ENCODE measurements around the gene EML3. TPM values are rescaled to one million over a fixed set of nuclear protein-coding genes. Genes with fewer than 3 reads are reported as not detected.
"Not testable (repeated sequence)": the region's sequence is repeated elsewhere in the genome, so short reads cannot be mapped to it uniquely, and the experiment has no call there.

Gene EML3
- total RNA-seq, 2 experiments from 2014 or later: 132 to 133 TPM

GRCh38 chr11:62571493-62571892 is 41.1 kb downstream of the EML3 start:
- H3K4me3 Mint-ChIP-seq: peak overlapping the region; percentile 94
- DNase-seq; H3K9me3 Mint-ChIP-seq (ENCODE audit: low read depth); ATAC-seq; H3K27me3 Mint-ChIP-seq: not testable (repeated sequence)
- peak overlapping the region; percentile 48 for H3K27ac Mint-ChIP-seq
- peaks cover 51% of the 10 kb centered on the region for H3K36me3 Mint-ChIP-seq
- CTCF ChIA-PET: interaction anchor here (1.2 to 7.3 kb wide), 5 partner anchors 12 to 177 kb away, joined by 4 to 60 read pairs (median 44); partner anchors contain the start of gene TUT1
- peaks cover 66% of the 10 kb centered on the region for H3K4me1 Mint-ChIP-seq

GRCh38 chr11:62570903-62571302 is 41.7 kb downstream of the EML3 start:
- H3K27ac Mint-ChIP-seq: peak overlapping the region; percentile 48
- not testable (repeated sequence) for H3K27me3 Mint-ChIP-seq; H3K9me3 Mint-ChIP-seq (ENCODE audit: low read depth); DNase-seq; ATAC-seq
- peaks cover 56% of the 10 kb centered on the region for H3K36me3 Mint-ChIP-seq
- CTCF ChIA-PET: interaction anchor here (1.0 to 7.3 kb wide), 7 partner anchors 12 to 191 kb away, joined by 4 to 60 read pairs (median 9); partner anchors contain the start of gene TUT1
- peak overlapping the region; percentile 28 for H3K4me3 Mint-ChIP-seq
- peaks cover 72% of the 10 kb centered on the region for H3K4me1 Mint-ChIP-seq

GRCh38 chr11:62569611-62570010 is 43.0 kb downstream of the EML3 start:
- Mint-ChIP-seq H3K27ac (peak overlapping the region; percentile 57), H3K27me3 (no peaks in the 10 kb centered on the region), H3K36me3 (peaks cover 58% of the 10 kb centered on the region), H3K4me1 (peaks cover 67% of the 10 kb centered on the region), H3K4me3 (no peak overlapping the region), H3K9me3 (ENCODE audit: low read depth) (no peaks in the 10 kb centered on the region)
- CTCF ChIA-PET: interaction anchor here (1.1 to 7.3 kb wide), 6 partner anchors 10 to 175 kb away, joined by 4 to 60 read pairs (median 26); no protein-coding TSS in a partner anchor
- DNase-seq (no peak), ATAC-seq (no peak)

DNA sequence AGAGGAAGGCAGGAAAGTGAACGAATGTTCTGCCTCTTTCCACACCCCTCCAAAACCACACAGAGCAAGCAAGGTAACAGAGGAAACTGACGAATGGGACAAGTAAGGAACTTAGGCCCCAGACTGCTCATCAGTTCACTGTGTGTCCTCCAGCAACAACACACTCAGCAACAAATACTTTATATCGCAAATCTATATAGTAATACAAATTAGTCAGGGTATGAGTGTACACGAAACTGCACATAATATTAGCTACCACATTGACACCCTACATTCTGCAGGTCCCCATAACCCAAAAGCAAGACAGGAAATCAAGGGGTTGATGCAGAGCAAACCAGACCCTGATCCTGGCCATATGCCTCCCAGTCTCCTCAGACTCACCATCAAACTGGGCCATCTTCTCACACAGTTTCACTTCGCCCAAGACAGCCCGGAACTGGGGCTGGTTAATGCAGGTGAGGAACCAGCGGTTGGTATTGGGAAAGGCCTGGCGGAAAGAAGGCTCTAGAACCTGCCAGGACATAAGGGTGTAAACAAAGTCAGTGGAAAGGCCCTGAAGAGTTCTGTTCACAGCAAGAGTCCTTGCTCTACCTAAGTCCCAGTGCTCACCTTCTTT is 45.4 kb downstream of the EML3 start:
- Mint-ChIP-seq H3K36me3 (peaks cover 57% of the 10 kb centered on the region), H3K4me3 (no peak overlapping the region), H3K9me3 (ENCODE audit: low read depth) (no peaks in the 10 kb centered on the region), H3K27ac (peak overlapping the region; percentile 86), H3K27me3 (no peaks in the 10 kb centered on the region), H3K4me1 (peaks cover 67% of the 10 kb centered on the region)
- ATAC-seq (peak; percentile 54), DNase-seq (no peak)
- CTCF ChIA-PET: interaction anchor here (1.0 to 7.3 kb wide), 6 partner anchors 10 to 172 kb away, joined by 3 to 47 read pairs (median 8); no protein-coding TSS in a partner anchor

DNA sequence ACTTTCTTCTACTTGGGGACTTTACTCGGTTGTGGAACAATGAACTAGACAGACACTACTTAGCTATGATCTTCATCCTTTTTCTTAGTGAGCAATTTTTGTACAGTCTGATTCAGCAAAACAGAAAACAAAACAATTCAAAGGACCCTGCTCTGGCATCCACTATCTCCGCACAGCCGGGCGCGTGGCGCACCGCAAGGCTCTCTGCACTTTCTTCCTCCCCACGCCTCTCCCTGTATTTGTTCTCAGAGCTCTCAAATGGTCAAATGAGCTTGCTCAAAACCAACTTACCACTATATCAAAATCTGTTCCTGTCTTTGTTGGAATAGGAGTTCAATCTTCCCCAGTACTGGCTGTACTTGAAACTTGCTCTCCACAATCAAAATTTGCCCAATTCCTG is 46.3 kb downstream of the EML3 start:
- CTCF ChIA-PET: interaction anchor here (0.6 to 7.3 kb wide), 9 partner anchors 9 to 173 kb away, joined by 3 to 47 read pairs (median 5); partner anchors contain the start of gene TUT1
- Mint-ChIP-seq H3K4me1 (peaks cover 64% of the 10 kb centered on the region), H3K4me3 (no peak overlapping the region), H3K27me3 (no peaks in the 10 kb centered on the region), H3K9me3 (ENCODE audit: low read depth) (no peaks in the 10 kb centered on the region), H3K27ac (peak overlapping the region; percentile 61), H3K36me3 (peaks cover 54% of the 10 kb centered on the region)
- ATAC-seq (no peak), DNase-seq (no peak)

- CTCF ChIA-PET: interaction anchor here (1.3 to 7.3 kb wide), 6 partner anchors 14 to 170 kb away, joined by 3 to 47 read pairs (median 8); partner anchors contain the start of gene TUT1
- H3K4me3 Mint-ChIP-seq: no peak overlapping the region
- ATAC-seq: no peak
- peaks cover 66% of the 10 kb centered on the region for H3K4me1 Mint-ChIP-seq
- H3K36me3 Mint-ChIP-seq: peaks cover 56% of the 10 kb centered on the region
- no peak for DNase-seq
- no peaks in the 10 kb centered on the region for H3K27me3 Mint-ChIP-seq
- H3K27ac Mint-ChIP-seq: peak overlapping the region; percentile 14
- no peaks in the 10 kb centered on the region for H3K9me3 Mint-ChIP-seq (ENCODE audit: low read depth)
Observed at GRCh38 chr11:62565100-62565802, 47.3 kb downstream of the EML3 start.

- DNase-seq; H3K9me3 Mint-ChIP-seq (ENCODE audit: low read depth); ATAC-seq; H3K4me3 Mint-ChIP-seq; H3K27me3 Mint-ChIP-seq: not testable (repeated sequence)
- Mint-ChIP-seq H3K4me1 (peaks cover 73% of the 10 kb centered on the region), H3K27ac (peak overlapping the region; percentile 71), H3K36me3 (peaks cover 55% of the 10 kb centered on the region)
- CTCF ChIA-PET: interaction anchor here (1.3 to 12.5 kb wide), 9 partner anchors 10 to 166 kb away, joined by 3 to 354 read pairs (median 16); partner anchors contain the start of genes AHNAK and EEF1G
Observed at GRCh38 chr11:62561677-62562230, 50.8 kb downstream of the EML3 start.

- Mint-ChIP-seq H3K36me3 (peaks cover 46% of the 10 kb centered on the region), H3K9me3 (ENCODE audit: low read depth) (no peaks in the 10 kb centered on the region), H3K4me1 (peaks cover 74% of the 10 kb centered on the region), H3K4me3 (no peak overlapping the region), H3K27ac (peak overlapping the region; percentile 86), H3K27me3 (peaks cover 2% of the 10 kb centered on the region)
- ATAC-seq (no peak), DNase-seq (peak; percentile 87)
- CTCF ChIA-PET: interaction anchor here (1.0 to 12.5 kb wide), 20 partner anchors 9 to 300 kb away, joined by 3 to 354 read pairs (median 5); partner anchors contain the start of genes AHNAK, EEF1G, SCGB1A1 and TUT1
Observed at GRCh38 chr11:62560566-62561103, 51.9 kb downstream of the EML3 start.

DNA sequence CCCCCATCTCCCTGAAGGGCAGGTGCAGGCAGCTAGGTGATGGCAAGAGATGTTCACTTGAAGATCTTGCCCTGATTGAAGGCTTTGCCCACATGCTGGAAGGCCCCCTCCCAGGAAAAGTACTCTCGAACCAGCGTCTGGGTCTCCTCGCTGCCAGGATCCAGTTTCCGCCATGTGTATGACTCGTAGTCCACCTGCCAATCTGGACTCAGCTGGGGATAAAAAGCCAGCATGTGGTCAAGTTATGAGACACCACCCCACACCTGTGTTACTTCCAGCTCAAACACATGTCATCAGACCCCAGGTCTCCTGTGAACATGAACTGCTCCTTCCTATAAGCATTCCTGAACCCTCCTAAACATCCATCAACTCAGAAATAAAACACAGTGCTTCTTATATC is 52.9 kb downstream of the EML3 start:
- not testable (repeated sequence) for ATAC-seq, H3K4me3 Mint-ChIP-seq

GRCh38 chr11:62559204-62559603 is 53.4 kb downstream of the EML3 start:
- H3K9me3 Mint-ChIP-seq (ENCODE audit: low read depth): no peaks in the 10 kb centered on the region
- H3K27ac Mint-ChIP-seq: peak overlapping the region; percentile 86
- ATAC-seq: no peak
- peaks cover 2% of the 10 kb centered on the region for H3K27me3 Mint-ChIP-seq
- DNase-seq: no peak
- peaks cover 84% of the 10 kb centered on the region for H3K4me1 Mint-ChIP-seq
- H3K4me3 Mint-ChIP-seq: peak overlapping the region; percentile 19
- CTCF ChIA-PET: interaction anchor here (0.6 to 12.5 kb wide), 13 partner anchors 8 to 227 kb away, joined by 3 to 354 read pairs (median 5); partner anchors contain the start of genes AHNAK, EEF1G and TUT1
- H3K36me3 Mint-ChIP-seq: peaks cover 44% of the 10 kb centered on the region

More for the DNA sequence above, 52.9 kb downstream of the EML3 start:
- H3K27ac Mint-ChIP-seq: peak overlapping the region; percentile 86
- H3K9me3 Mint-ChIP-seq (ENCODE audit: low read depth); H3K27me3 Mint-ChIP-seq; DNase-seq: not testable (repeated sequence)
- CTCF ChIA-PET: interaction anchor here (0.6 to 12.5 kb wide), 16 partner anchors 8 to 170 kb away, joined by 3 to 354 read pairs (median 5); partner anchors contain the start of genes AHNAK, EEF1G and TUT1
- H3K36me3 Mint-ChIP-seq: peaks cover 44% of the 10 kb centered on the region
- H3K4me1 Mint-ChIP-seq: peaks cover 80% of the 10 kb centered on the region

DNA sequence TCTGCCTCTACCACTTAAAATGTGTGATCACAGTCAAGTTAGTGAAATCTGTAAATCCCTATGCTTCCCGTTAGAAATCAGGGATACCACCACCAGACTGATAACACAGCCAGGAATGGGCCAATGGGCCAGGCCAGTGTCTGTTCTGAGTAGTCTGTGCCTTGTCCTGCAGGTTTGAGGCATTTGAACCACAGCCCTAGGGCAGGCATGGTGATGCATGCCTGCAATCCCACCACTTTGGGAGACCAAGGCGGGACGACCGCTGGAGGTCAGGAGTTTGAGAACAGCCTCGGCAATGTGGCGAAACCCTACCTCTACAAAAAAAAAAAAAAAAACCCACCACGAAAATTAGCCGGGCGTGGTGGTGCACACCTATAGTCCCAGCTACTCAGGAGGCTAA is 53.9 kb downstream of the EML3 start:
- Mint-ChIP-seq H3K4me1 (peaks cover 86% of the 10 kb centered on the region), H3K9me3 (ENCODE audit: low read depth) (no peaks in the 10 kb centered on the region), H3K27me3 (peaks cover 2% of the 10 kb centered on the region), H3K4me3 (peak overlapping the region; percentile 48), H3K36me3 (peaks cover 41% of the 10 kb centered on the region), H3K27ac (peak overlapping the region; percentile 96)
- CTCF ChIA-PET: interaction anchor here (0.6 to 12.5 kb wide), 11 partner anchors 13 to 228 kb away, joined by 3 to 354 read pairs (median 6); partner anchors contain the start of genes AHNAK, EEF1G and TUT1
- DNase-seq: no peak
- ATAC-seq: no peak

DNA sequence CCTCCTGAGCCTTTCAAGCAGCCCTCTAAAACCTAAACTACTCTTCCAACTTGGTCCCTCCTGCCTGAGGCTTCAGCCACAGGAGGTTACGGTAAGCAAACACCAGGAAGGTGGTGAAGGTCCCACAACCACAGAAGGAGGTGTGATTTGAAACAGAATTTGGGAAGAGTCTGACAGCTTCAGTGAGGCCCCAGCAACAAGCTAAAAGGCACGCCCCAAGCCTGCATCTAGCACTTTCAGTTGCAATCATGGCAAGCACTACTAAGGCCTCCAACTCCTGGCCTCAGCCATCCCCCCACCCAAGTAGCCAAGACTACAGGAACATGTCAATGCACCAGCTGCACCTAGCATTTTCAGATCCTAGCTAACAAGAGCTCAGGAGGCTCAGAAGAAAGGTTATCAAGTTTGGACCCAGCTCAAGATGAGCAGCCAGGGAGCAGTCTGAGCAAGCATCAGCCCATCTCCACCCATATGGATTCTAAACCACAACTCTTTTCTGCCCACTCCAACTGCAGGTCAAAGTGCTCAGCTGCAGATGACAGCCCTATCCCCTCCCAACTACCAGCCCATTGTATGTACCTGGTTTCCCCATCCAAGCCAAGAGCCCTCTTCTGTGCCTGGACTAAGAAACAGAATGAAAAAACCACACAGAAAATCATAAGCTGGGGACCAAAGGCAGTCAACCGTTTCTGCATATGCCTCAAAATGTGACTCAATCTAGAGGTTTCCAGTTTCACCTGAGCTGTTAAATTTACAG is 55.5 kb downstream of the EML3 start:
- Mint-ChIP-seq H3K4me1 (peaks cover 94% of the 10 kb centered on the region), H3K27me3 (peaks cover 2% of the 10 kb centered on the region)
- CTCF ChIA-PET: interaction anchor here (0.6 to 12.5 kb wide), 16 partner anchors 10 to 321 kb away, joined by 3 to 354 read pairs (median 4); partner anchors contain the start of genes AHNAK, EEF1G, EML3 and LBHD1

More for the DNA sequence above, 55.5 kb downstream of the EML3 start:
- peak; percentile 95 for DNase-seq
- peak; percentile 43 for ATAC-seq
- Mint-ChIP-seq H3K36me3 (peaks cover 35% of the 10 kb centered on the region), H3K4me3 (peak overlapping the region; percentile 65), H3K27ac (peak overlapping the region; percentile 96), H3K9me3 (ENCODE audit: low read depth) (no peaks in the 10 kb centered on the region)
